H9 (cell line): ENCODE results near the gene TRMU. TPM values are rescaled to one million over a fixed set of nuclear protein-coding genes. Genes with fewer than 3 reads are reported as not detected.

Experiments
- DNase-seq: peaks from one replicate; pipeline ENCODE4 v3.0.0-alpha.2; 2017
- H2AFZ ChIP-seq: one replicate; pipeline ENCODE4 v1.6.1; 2013; ENCODE audit warnings: mild to moderate bottlenecking, low read length, control low read depth, moderate library complexity
- H2AK5ac ChIP-seq: 2 replicates; pipeline ENCODE4 v1.6.1; 2013; ENCODE audit warnings: low read length, control low read depth, mixed read lengths; ENCODE audit not compliant: insufficient read length
- H2BK120ac ChIP-seq: one replicate; pipeline ENCODE4 v1.6.1; 2013; ENCODE audit warnings: low read depth, mild to moderate bottlenecking, low read length, control low read depth, inconsistent platforms; ENCODE audit not compliant: poor library complexity, severe bottlenecking
- H2BK12ac ChIP-seq: 2 replicates; pipeline ENCODE4 v1.6.1; 2013; ENCODE audit warnings: low read length, control low read depth, mixed read lengths, low read depth; ENCODE audit not compliant: insufficient read length
- H2BK15ac ChIP-seq: 2 replicates; pipeline ENCODE4 v1.6.1; 2013; ENCODE audit warnings: low read depth, low read length, control low read depth
- H2BK20ac ChIP-seq: one replicate; pipeline ENCODE4 v1.6.1; 2013; ENCODE audit warnings: low read depth, mild to moderate bottlenecking, low read length, control low read depth, inconsistent platforms; ENCODE audit not compliant: poor library complexity, severe bottlenecking
- H2BK5ac ChIP-seq: 2 replicates; pipeline ENCODE4 v1.6.1; 2013; ENCODE audit warnings: low read length, control low read depth, mixed read lengths; ENCODE audit not compliant: insufficient read length
- H3K14ac ChIP-seq: 2 replicates; pipeline ENCODE4 v1.6.1; 2013; ENCODE audit warnings: low read length, control low read depth; ENCODE audit not compliant: insufficient read depth
- H3K18ac ChIP-seq: 2 replicates; pipeline ENCODE4 v1.6.1; 2013; ENCODE audit warnings: low read depth, mild to moderate bottlenecking, mixed read lengths, low read length, control low read depth; ENCODE audit not compliant: insufficient read length
- H3K23ac ChIP-seq: 2 replicates; pipeline ENCODE4 v1.6.1; 2013; ENCODE audit warnings: low read length, control low read depth, mixed read lengths, low read depth; ENCODE audit not compliant: insufficient read length
- H3K23me2 ChIP-seq: 2 replicates; pipeline ENCODE4 v1.6.1; 2013; ENCODE audit warnings: low read depth, mild to moderate bottlenecking, mixed read lengths, low read length, control low read depth; ENCODE audit not compliant: insufficient read length, poor library complexity, severe bottlenecking
- H3K27ac ChIP-seq: 2 replicates; pipeline ENCODE4 v1.5.1; 2013; ENCODE audit warnings: low read length, control low read depth, mixed read lengths, low read depth; ENCODE audit not compliant: insufficient read length
- H3K27me3 ChIP-seq: 2 replicates; pipeline ENCODE4 v1.6.1; 2013; ENCODE audit warnings: low read length, control low read depth, inconsistent platforms; ENCODE audit not compliant: insufficient read depth
- H3K4ac ChIP-seq: 2 replicates; pipeline ENCODE4 v1.6.1; 2013; ENCODE audit warnings: low read depth, mild to moderate bottlenecking, control low read depth, inconsistent platforms, low read length, moderate library complexity
- H3K4me1 ChIP-seq: 2 replicates; pipeline ENCODE4 v1.6.1; 2013; ENCODE audit warnings: low read length, control low read depth, inconsistent platforms; ENCODE audit not compliant: insufficient read depth
- H3K4me2 ChIP-seq: 2 replicates; pipeline ENCODE4 v1.6.1; 2013; ENCODE audit warnings: low read length, control low read depth, mixed read lengths; ENCODE audit not compliant: insufficient read length, insufficient read depth
- H3K56ac ChIP-seq: 2 replicates; pipeline ENCODE4 v1.6.1; 2013; ENCODE audit warnings: low read depth, mild to moderate bottlenecking, mixed read lengths, low read length, control low read depth; ENCODE audit not compliant: insufficient read length
- H3K79me1 ChIP-seq: 2 replicates; pipeline ENCODE4 v1.6.1; 2013; ENCODE audit warnings: low read depth, mild to moderate bottlenecking, moderate library complexity, low read length, control low read depth, inconsistent platforms; ENCODE audit not compliant: insufficient read depth, poor library complexity, severe bottlenecking
- H3K79me2 ChIP-seq: 2 replicates; pipeline ENCODE4 v1.6.1; 2013; ENCODE audit warnings: low read length, control low read depth, inconsistent platforms; ENCODE audit not compliant: insufficient read depth
- H3K9ac ChIP-seq: 2 replicates; pipeline ENCODE4 v1.6.1; 2013; ENCODE audit warnings: low read length, control low read depth, mixed read lengths; ENCODE audit not compliant: insufficient read length; ENCODE audit errors: extremely low read depth
- H3K9me3 ChIP-seq: one replicate; pipeline ENCODE4 v1.6.1; 2013; ENCODE audit warnings: low read depth, low read length, inconsistent platforms; ENCODE audit not compliant: control insufficient read depth
- H3T11ph ChIP-seq: one replicate; pipeline ENCODE4 v1.6.1; 2013; ENCODE audit warnings: mild to moderate bottlenecking, low read length, control low read depth, inconsistent platforms
- H4K20me1 ChIP-seq: one replicate; pipeline ENCODE4 v1.6.1; 2013; ENCODE audit not compliant: control insufficient read depth, insufficient read length, insufficient read depth
- H4K5ac ChIP-seq: 2 replicates; pipeline ENCODE4 v1.6.1; 2013; ENCODE audit warnings: low read depth, mild to moderate bottlenecking, mixed read lengths, low read length, control low read depth; ENCODE audit not compliant: insufficient read length
- H4K8ac ChIP-seq: replicated peaks from 2 replicates; pipeline ENCODE4 v1.6.1; 2013; ENCODE audit warnings: low read length, control low read depth, mixed read lengths, low read depth; ENCODE audit not compliant: insufficient read length
- H4K91ac ChIP-seq: 2 replicates; pipeline ENCODE4 v1.6.1; 2013; ENCODE audit warnings: low read depth, mild to moderate bottlenecking, moderate library complexity, mixed read lengths, low read length, control low read depth; ENCODE audit not compliant: insufficient read length
- H3K27ac Mint-ChIP-seq, 3 experiments: 2 replicates in 2 of 3; 3 replicates in 1 of 3; pipeline ENCODE4 v1.8.0; 2020 to 2021; ENCODE audit warnings: mixed read lengths in 3 of 3, mild to moderate bottlenecking in 1 of 3, moderate library complexity in 1 of 3
- H3K27me3 Mint-ChIP-seq: 2 replicates; pipeline ENCODE4 v1.8.0; 2021; ENCODE audit warnings: low read depth, mild to moderate bottlenecking, moderate library complexity, mixed read lengths
- H3K36me3 Mint-ChIP-seq, 3 experiments: 2 replicates in 2 of 3; 3 replicates in 1 of 3; pipeline ENCODE4 v1.8.0; 2020 to 2021; ENCODE audit warnings: low read depth in 3 of 3, mixed read lengths in 3 of 3; ENCODE audit not compliant: insufficient read depth in 1 of 3
- H3K4me1 Mint-ChIP-seq, 2 experiments: 2 replicates each; pipeline ENCODE4 v1.8.0; 2020; ENCODE audit warnings: mixed read lengths in 2 of 2
- H3K4me3 Mint-ChIP-seq, 2 experiments: 2 replicates in 1 of 2; 3 replicates in 1 of 2; pipeline ENCODE4 v1.8.0; 2020 to 2021; ENCODE audit warnings: mild to moderate bottlenecking in 2 of 2, mixed read lengths in 2 of 2, moderate library complexity in 1 of 2
- H3K9me3 Mint-ChIP-seq, 2 experiments: 2 replicates in 1 of 2; 3 replicates in 1 of 2; pipeline ENCODE4 v1.8.0; 2020; ENCODE audit warnings: mild to moderate bottlenecking in 2 of 2, mixed read lengths in 2 of 2, moderate library complexity in 1 of 2
- WGBS: extraction: QIAGEN DNeasy Blood & Tissue Kit; methylation state at CpG from one replicate; pipeline ENCODE4 v1.1.7; 2013; ENCODE audit warnings: missing lambda C conversion rate, low lambda C conversion rate, mixed read lengths; ENCODE audit not compliant: insufficient read length; ENCODE audit errors: extremely low coverage; 5-methylcytosine and 5-hydroxymethylcytosine counted together
- total RNA-seq: library from RNA; stranded (reverse); gene quantifications from 2 replicates; pipeline ENCODE4 v1.2.1, GENCODE V29; 2021
- TF ChIP-seq, protein P1 (sequence below): fragments of 200-600 bp; sonication (generic); conservative IDR thresholded peaks from 3 replicates; pipeline ENCODE4 v1.8.0; 2021; ENCODE audit warnings: antibody characterized with exemption, mild to moderate bottlenecking

TRMU gene
- total RNA-seq, 1 experiment from 2014 or later, result 86.3 TPM

DNA sequence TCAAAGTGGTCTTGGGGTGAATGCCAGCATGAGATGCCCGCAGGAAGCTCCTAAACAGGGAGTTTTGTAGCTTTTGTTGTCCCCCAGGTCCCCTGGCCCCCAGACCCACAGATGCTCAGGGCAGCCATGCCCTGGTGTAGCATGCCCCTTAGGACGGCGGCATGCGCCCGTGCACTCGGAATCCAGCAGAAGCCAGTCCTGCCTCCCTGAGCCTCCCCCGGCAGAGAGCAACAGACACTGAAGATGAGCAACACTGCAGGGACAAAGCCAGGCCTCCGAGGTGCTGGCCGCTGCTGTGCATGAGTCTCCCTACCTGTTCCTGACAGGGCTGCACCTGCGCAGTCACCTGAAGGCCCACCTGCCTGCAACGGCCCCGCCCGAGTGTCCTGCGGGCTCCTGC is 59.1 kb downstream of the TRMU start:
- no peaks in the 10 kb centered on the region for H3K23me2 ChIP-seq
- H4K20me1 ChIP-seq, result no peaks in the 10 kb centered on the region
- no peak overlapping the region for H2AK5ac ChIP-seq
- H3K27me3 ChIP-seq, result no peaks in the 10 kb centered on the region
- Mint-ChIP-seq H3K36me3 (peaks cover 1 to 22% (median 14%) of the 10 kb centered on the region in 3 experiments; a peak in 4 of 7 replicates), H3K4me1 (peaks cover 2 to 6% of the 10 kb centered on the region in 2 experiments; a peak in 3 of 4 replicates), H3K4me3 (no peak overlapping the region), H3K9me3 (no peaks in the 10 kb centered on the region), H3K27me3 (no peaks in the 10 kb centered on the region), H3K27ac (no peak overlapping the region; a peak in 1 of 7 replicates)
- no peak overlapping the region for H3K4ac ChIP-seq
- no peak overlapping the region for H2AFZ ChIP-seq
- H3K27ac ChIP-seq, result no peak overlapping the region
- H3K14ac ChIP-seq, result no peak overlapping the region
- no CpG with 5 or more reads among the region's 14 CpGs for WGBS
- H3K79me1 ChIP-seq, result no peaks in the 10 kb centered on the region
- DNase-seq, result no peak
- no peak overlapping the region for H3K23ac ChIP-seq
- no peaks in the 10 kb centered on the region for H3K4me1 ChIP-seq
- H2BK120ac ChIP-seq, result no peak overlapping the region
- no peak overlapping the region for H4K91ac ChIP-seq
- no peak overlapping the region for H2BK20ac ChIP-seq
- TF ChIP-seq, protein P1, sequence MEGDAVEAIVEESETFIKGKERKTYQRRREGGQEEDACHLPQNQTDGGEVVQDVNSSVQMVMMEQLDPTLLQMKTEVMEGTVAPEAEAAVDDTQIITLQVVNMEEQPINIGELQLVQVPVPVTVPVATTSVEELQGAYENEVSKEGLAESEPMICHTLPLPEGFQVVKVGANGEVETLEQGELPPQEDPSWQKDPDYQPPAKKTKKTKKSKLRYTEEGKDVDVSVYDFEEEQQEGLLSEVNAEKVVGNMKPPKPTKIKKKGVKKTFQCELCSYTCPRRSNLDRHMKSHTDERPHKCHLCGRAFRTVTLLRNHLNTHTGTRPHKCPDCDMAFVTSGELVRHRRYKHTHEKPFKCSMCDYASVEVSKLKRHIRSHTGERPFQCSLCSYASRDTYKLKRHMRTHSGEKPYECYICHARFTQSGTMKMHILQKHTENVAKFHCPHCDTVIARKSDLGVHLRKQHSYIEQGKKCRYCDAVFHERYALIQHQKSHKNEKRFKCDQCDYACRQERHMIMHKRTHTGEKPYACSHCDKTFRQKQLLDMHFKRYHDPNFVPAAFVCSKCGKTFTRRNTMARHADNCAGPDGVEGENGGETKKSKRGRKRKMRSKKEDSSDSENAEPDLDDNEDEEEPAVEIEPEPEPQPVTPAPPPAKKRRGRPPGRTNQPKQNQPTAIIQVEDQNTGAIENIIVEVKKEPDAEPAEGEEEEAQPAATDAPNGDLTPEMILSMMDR, result no peak
- H3K9me3 ChIP-seq, result no peaks in the 10 kb centered on the region
- no peak overlapping the region for H3K9ac ChIP-seq
- no peak overlapping the region for H2BK12ac ChIP-seq
- H3K79me2 ChIP-seq, result no peaks in the 10 kb centered on the region
- H4K8ac ChIP-seq, result no peak overlapping the region
- H3K4me2 ChIP-seq, result no peak overlapping the region
- no peak overlapping the region for H3T11ph ChIP-seq
- no peak overlapping the region for H2BK15ac ChIP-seq
- no peak overlapping the region for H4K5ac ChIP-seq
- no peak overlapping the region for H2BK5ac ChIP-seq
- H3K56ac ChIP-seq, result no peak overlapping the region
- H3K18ac ChIP-seq, result no peak overlapping the region
